HEK293T (cell line): ENCODE results near the gene PPFIA3.
A peak's percentile ranks its signal among the peaks of the same experiment; 100 is the strongest.
"Not testable (repeated sequence)": the region's sequence is repeated elsewhere in the genome, so short reads cannot be mapped to it uniquely, and the experiment has no call there.

ENCODE experiments used
- CTCF ChIA-PET: fragments of 350-600 bp; formaldehyde crosslinking; extraction: SDS; loops from one replicate; lab custom pipeline; 2021; ENCODE audit warnings: antibody characterized with exemption, inconsistent platforms; lab: Yijun Ruan, JAX
- POLR2A ChIA-PET: fragments of 350-600 bp; formaldehyde crosslinking; extraction: SDS; loops from one replicate; lab custom pipeline; 2020; ENCODE audit warnings: antibody characterized with exemption, inconsistent platforms; lab: Yijun Ruan, JAX
- DNase-seq: peaks from one replicate; pipeline ENCODE4 v3.0.0; 2012; ENCODE audit warnings: mixed read lengths; ENCODE audit errors: extremely low spot score
- ARNT ChIP-seq: fragments of 450-650 bp; IDR thresholded peaks from 2 replicates; pipeline ENCODE4 v1.6.1; 2017; ENCODE audit warnings: mild to moderate bottlenecking
- BHLHE40 ChIP-seq: fragments of 450-650 bp; IDR thresholded peaks from 2 replicates; pipeline ENCODE4 v1.6.1; 2016; ENCODE audit warnings: mild to moderate bottlenecking, moderate library complexity, borderline replicate concordance
- CTBP1 ChIP-seq: fragments of 450-650 bp; IDR thresholded peaks from 2 replicates; pipeline ENCODE4 v1.6.1; 2016; ENCODE audit warnings: borderline replicate concordance
- ELF4 ChIP-seq: fragments of 450-650 bp; IDR thresholded peaks from 2 replicates; pipeline ENCODE4 v1.6.1; 2017; ENCODE audit warnings: antibody characterized with exemption
- FOXA1 ChIP-seq: fragments of 450-650 bp; IDR thresholded peaks from 2 replicates; pipeline ENCODE4 v1.6.1; 2016; ENCODE audit warnings: mild to moderate bottlenecking
- FOXK2 ChIP-seq: fragments of 450-650 bp; IDR thresholded peaks from 2 replicates; pipeline ENCODE4 v1.6.1; 2016; ENCODE audit warnings: mild to moderate bottlenecking
- FOXM1 ChIP-seq: fragments of 450-650 bp; IDR thresholded peaks from 2 replicates; pipeline ENCODE4 v1.6.1; 2017; ENCODE audit warnings: mild to moderate bottlenecking, borderline replicate concordance
- HDGF ChIP-seq: fragments of 450-650 bp; IDR thresholded peaks from 2 replicates; pipeline ENCODE4 v1.6.1; 2017; ENCODE audit warnings: antibody characterized with exemption, borderline replicate concordance
- L3MBTL2 ChIP-seq: fragments of 450-650 bp; conservative IDR thresholded peaks from 2 replicates; pipeline ENCODE4 v1.6.1; 2016; ENCODE audit warnings: mild to moderate bottlenecking
- LEF1 ChIP-seq: fragments of 450-650 bp; IDR thresholded peaks from 2 replicates; pipeline ENCODE4 v1.6.1; 2017; ENCODE audit warnings: mild to moderate bottlenecking, borderline replicate concordance
- NFRKB ChIP-seq: fragments of 450-650 bp; IDR thresholded peaks from 2 replicates; pipeline ENCODE4 v1.6.1; 2016; ENCODE audit warnings: mild to moderate bottlenecking, moderate library complexity
- SP1 ChIP-seq: fragments of 450-650 bp; IDR thresholded peaks from 2 replicates; pipeline ENCODE4 v1.6.1; 2017
- SUZ12 ChIP-seq: fragments of 450-650 bp; IDR thresholded peaks from 2 replicates; pipeline ENCODE4 v1.6.1; 2016; ENCODE audit warnings: mild to moderate bottlenecking
- TARDBP ChIP-seq: fragments of 450-650 bp; IDR thresholded peaks from 2 replicates; pipeline ENCODE4 v1.6.1; 2016
- TF ChIP-seq, protein P1 (sequence below): fragments of 450-650 bp; IDR thresholded peaks from 2 replicates; pipeline ENCODE4 v1.6.1; 2016

Gene PPFIA3

GRCh38 chr19:49145573-49146407 lies 26.4 kb downstream of the PPFIA3 start:
- TF ChIP-seq LEF1 (no peak), L3MBTL2 (peak; percentile 49), SUZ12 (no peak), BHLHE40 (no peak; the same call in 1 of the 2 replicates), SP1 (no peak)
- TF ChIP-seq, protein P1, sequence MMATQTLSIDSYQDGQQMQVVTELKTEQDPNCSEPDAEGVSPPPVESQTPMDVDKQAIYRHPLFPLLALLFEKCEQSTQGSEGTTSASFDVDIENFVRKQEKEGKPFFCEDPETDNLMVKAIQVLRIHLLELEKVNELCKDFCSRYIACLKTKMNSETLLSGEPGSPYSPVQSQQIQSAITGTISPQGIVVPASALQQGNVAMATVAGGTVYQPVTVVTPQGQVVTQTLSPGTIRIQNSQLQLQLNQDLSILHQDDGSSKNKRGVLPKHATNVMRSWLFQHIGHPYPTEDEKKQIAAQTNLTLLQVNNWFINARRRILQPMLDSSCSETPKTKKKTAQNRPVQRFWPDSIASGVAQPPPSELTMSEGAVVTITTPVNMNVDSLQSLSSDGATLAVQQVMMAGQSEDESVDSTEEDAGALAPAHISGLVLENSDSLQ = no peak
- ChIA-PET POLR2A (no interaction called here), CTCF (interaction anchor here (0.7 to 1.6 kb wide), 8 partner anchors 17 to 96 kb away, joined by 3 to 6 read pairs (median 4); no protein-coding TSS in a partner anchor)
- DNase-seq = peak; percentile 74

GRCh38 chr19:49146408-49146770 lies 27.0 kb downstream of the PPFIA3 start:
- POLR2A ChIA-PET, DNase-seq: not testable (repeated sequence)
- CTCF ChIA-PET = interaction anchor here (0.5 to 1.6 kb wide), 8 partner anchors 18 to 368 kb away, joined by 3 to 6 read pairs (median 4); no protein-coding TSS in a partner anchor

- no peak for DNase-seq
- CTCF ChIA-PET = interaction anchor here (1.0 to 2.7 kb wide), 2 partner anchors 50 to 51 kb away, joined by 6 to 11 read pairs; no protein-coding TSS in a partner anchor
- TF ChIP-seq L3MBTL2 = no peak
- no peak for TF ChIP-seq NFRKB
- TF ChIP-seq SP1 = no peak
- TF ChIP-seq CTBP1 = no peak
- TF ChIP-seq TARDBP = no peak
- TF ChIP-seq FOXM1 = no peak
- no peak for TF ChIP-seq ARNT
- TF ChIP-seq, protein P1 = no peak
- TF ChIP-seq FOXA1 = no peak
- POLR2A ChIA-PET = interaction anchor here (2.0 to 2.4 kb wide), 3 partner anchors 20 to 50 kb away, joined by 8 to 16 read pairs (median 11); partner anchors contain the start of gene LIN7B
Observed at GRCh38 chr19:49148044-49148682, 28.8 kb downstream of the PPFIA3 start.

DNA sequence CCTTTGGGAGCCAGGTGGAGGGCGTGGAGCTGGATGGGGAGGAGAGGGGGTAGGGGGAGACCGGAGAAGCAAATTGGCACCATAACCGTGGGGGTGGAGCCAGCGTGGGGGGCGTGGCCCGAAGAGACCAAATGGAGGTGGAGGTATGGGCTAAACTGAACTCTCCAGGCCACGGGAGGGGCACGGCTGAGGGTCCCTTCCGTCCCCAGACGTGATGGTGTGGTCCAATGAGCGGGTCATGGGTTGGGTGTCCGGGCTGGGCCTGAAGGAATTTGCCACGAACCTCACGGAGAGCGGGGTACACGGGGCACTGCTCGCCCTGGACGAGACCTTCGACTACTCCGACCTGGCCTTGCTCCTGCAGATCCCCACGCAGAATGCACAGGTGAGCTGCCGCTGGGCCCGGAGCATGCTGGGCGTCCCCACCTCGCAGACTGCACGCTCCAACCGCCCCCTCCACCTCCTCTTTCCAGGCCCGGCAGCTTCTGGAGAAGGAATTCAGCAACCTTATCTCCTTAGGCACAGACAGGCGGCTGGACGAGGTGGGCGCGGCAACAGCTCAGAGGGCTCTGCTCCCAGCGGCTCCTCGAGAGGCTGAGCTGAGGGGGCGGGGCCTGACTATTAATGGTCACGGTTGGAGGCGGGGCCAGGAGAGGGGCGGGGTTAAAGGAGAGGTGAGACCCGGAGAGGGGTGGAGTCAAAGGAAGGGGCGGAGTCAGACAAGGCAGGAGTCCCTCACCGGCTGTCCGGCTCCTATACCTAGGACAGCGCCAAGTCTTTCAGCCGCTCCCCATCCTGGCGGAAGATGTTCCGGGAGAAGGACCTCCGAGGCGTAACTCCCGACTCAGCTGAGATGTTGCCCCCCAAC lies 29.7 kb downstream of the PPFIA3 start:
- DNase-seq = peak; percentile 93
- ChIA-PET CTCF (interaction anchor here (1.0 to 2.7 kb wide), 3 partner anchors 50 to 51 kb away, joined by 5 to 11 read pairs (median 6); no protein-coding TSS in a partner anchor), POLR2A (interaction anchor here (1.0 to 2.4 kb wide), 6 partner anchors 21 to 156 kb away, joined by 3 to 16 read pairs (median 8); partner anchors contain the start of genes GYS1, LIN7B and RUVBL2)

GRCh38 chr19:49149652-49150105 lies 30.3 kb downstream of the PPFIA3 start:
- ChIA-PET POLR2A (interaction anchor here (1.0 to 2.3 kb wide), 9 partner anchors 10 to 156 kb away, joined by 3 to 16 read pairs (median 4); partner anchors contain the start of genes GYS1, LIN7B and RUVBL2), CTCF (interaction anchor here (1.0 to 2.7 kb wide), 3 partner anchors 49 to 150 kb away, joined by 3 to 11 read pairs (median 5); no protein-coding TSS in a partner anchor)
- peak; percentile 93 for TF ChIP-seq FOXM1
- TF ChIP-seq FOXK2 = no peak
- TF ChIP-seq ELF4 = no peak
- peak; percentile 84 for TF ChIP-seq BHLHE40
- TF ChIP-seq L3MBTL2 = peak; percentile 80

More for the DNA sequence above, 29.7 kb downstream of the PPFIA3 start:
- TF ChIP-seq NFRKB (no peak), FOXM1 (no peak), L3MBTL2 (no peak), CTBP1 (no peak), HDGF (no peak), BHLHE40 (no peak), FOXK2 (no peak), SP1 (no peak), LEF1 (no peak), TARDBP (no peak)

More at GRCh38 chr19:49149652-49150105, 30.3 kb downstream of the PPFIA3 start:
- peak; percentile 68 for DNase-seq
